ENCODE measurements around the gene IFITM1.
"Not testable (repeated sequence)": the region's sequence is repeated elsewhere in the genome, so short reads cannot be mapped to it uniquely, and the experiment has no call there.

Gene IFITM1

DNA sequence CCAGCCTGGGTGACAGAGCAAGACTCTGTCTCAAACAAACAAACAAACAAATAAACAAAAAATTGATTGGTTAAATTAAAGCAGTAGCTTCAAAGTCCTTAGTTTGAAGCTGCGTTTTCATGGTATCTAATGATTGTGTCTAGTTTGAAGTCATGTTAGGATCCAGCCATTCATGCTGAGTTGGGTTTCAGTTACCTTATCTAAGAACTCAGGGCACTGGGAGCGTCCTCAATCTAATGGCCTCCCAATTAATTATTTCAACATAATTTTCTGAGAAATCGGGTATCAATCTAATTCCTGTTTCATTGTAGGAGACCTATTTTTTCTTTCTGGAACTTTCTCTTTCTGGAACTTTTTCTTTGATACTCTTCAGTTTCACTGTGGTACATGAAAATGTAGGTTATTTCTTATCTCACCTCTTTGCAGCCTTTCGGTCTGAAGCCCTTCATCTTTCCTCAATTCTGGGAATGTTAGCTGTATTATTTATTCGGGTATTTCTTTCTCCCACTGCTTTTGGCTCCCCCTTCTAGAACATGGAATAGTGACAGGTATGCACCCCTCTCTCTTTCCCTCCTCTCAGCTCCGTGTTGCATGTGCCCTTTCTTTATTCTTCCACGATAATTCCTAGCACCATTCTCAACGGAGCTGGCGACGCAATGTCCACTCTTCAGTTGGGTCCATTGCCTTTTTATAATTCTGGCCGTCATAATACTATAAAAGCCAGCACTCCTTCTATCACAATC, 31.2 kb downstream of the IFITM1 start:
- no peak for DNase-seq (ENCODE audit: low read depth)

DNA sequence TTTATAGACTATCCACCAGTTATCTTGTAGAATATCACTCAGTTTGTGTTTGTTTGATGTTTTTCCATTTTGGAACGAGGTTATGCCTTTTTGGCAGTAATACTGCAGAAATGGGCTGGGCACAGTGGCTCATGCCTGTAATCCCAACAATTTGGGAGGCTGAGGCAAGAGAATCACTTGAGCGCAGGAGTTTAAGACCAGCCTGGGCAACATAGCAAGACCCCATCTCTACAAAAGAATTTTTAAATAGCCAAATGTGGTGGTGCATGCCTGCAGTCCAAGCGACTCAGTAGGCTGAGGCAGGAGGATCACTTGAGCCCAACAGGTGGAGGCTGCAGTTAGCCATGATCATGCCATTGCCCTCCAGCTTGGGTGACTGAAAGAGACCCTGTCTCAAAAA, 32.7 kb downstream of the IFITM1 start:
- no peak for DNase-seq (ENCODE audit: low read depth)

DNA sequence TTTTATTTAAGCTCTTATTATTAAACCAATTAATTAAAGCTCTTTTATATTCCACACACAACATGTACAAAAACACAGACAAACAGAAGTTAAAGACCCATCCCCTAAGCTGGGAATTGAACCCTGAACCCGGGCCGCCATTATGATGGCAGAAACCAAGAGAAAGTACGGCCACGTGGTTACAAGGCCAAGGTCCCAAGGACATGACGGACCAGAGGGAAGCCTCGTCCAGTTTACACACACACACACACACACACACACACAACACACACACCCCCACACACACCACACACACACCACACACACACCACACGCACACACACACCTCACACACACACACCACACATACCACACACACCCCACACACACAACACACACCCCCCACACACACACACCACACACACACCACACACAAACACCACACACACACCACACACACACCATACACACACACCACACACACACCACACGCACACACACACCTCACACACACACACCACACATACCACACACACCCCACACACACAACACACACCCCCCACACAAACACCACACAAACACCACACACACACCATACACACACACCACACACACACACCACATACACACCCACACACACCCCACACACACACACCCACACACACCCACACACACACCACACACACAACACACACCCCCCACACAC, 35.6 kb downstream of the IFITM1 start:
- DNase-seq (ENCODE audit: low read depth), result not testable (repeated sequence)

DNA sequence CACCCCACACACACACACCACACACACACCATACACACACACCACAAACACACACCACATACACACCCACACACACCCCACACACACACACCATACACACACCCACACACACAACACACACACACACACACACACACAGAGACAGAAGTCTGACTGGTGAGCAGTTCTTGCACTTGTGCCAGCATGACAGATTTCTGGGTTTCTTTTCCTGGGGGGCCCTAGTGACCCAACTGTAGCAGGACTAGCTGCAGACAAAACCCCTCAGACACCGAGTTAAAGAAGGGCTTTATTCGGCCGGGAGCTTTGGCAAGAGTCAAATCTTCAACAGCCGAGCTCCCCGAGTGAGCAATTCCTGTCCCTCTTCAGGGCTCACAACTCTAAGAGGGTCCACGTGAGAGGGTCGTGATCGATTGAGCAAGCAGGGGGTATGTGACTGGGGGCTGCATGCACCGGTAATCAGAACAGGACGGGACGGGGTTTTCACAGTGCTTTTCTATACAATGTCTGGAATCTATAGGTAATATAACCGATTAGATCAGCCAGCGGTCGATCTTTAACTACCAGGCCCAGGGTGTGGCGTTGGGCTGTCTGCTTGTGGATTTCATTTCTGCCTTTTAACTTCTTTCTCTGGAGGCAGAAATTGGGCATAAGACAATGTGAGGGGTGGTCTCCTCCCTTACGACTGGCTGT, 36.3 kb downstream of the IFITM1 start:
- not testable (repeated sequence) for DNase-seq (ENCODE audit: low read depth)

DNA sequence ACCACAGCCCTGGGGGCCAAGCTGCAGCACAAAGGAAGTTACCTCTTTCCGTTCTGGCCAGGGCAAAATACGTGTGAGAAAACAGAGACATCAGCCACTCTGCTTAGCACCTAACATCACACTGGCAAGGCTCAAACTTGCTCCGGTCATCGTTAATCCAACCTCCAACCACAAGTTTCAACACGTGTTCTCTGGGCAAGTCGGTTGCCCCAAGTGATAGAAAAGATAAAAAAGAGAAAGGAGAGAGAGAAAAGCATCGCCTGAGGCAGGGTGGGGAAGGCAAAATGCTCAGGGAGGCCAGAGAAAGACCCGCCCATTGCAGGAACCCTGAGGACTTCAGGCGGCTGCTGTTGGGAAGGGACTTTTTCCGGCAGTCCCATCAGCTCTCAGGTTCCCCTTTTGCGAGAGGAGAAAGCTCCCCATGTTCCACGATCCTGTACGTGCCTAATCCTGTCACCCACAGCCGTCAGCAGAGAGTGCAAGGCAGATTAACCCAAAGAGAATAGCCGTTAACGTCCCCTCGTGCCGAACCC, 36.9 kb downstream of the IFITM1 start:
- DNase-seq (ENCODE audit: low read depth), result no peak

DNA sequence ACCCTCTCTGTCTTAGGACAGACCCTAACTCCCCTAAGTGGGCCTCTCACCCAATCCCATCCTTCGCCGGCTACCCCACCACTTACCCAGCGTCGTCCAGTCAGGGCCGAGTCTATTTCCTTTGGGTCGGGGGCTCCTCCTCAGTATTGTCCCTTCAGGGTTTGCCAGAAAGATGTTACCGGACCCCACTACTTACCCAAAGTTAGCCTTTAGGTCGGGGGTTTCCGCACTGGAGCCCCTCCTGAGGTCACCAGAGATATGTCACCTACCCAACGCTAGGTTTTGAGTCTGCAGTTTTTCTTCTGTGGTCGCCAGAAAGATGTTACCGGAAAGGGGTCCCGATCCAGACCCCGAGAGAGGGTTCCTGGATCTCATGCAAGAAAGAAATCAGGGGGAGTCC, 37.6 kb downstream of the IFITM1 start:
- DNase-seq (ENCODE audit: low read depth), result no peak

DNA sequence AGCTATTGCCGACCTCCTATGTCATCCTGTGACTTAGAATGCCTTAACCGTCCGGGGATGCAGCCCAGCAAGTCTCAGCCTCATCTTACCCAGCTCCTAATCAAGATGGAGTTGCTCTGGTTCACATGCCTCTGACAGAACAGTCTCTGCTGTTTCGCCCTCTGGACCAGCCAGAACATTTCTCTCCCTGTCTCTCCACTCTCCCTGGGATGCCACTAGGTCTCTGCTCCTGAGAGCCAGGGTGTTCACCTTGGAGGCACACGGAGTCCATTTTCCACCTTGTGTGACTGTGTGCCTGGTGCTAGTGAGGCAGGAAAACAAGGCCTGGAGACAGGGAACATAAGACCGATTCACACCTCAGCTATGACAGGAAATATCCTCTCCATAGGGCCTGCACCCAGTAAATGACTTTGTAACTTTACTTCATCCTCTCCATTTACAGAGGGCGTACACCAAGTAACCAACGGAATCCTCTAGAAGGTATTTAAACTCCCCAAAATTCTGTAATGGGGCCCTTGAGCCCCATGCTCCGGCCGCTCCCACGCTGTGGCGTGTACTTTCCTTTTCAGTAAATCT, 38.7 kb downstream of the IFITM1 start:
- DNase-seq (ENCODE audit: low read depth), result no peak

DNA sequence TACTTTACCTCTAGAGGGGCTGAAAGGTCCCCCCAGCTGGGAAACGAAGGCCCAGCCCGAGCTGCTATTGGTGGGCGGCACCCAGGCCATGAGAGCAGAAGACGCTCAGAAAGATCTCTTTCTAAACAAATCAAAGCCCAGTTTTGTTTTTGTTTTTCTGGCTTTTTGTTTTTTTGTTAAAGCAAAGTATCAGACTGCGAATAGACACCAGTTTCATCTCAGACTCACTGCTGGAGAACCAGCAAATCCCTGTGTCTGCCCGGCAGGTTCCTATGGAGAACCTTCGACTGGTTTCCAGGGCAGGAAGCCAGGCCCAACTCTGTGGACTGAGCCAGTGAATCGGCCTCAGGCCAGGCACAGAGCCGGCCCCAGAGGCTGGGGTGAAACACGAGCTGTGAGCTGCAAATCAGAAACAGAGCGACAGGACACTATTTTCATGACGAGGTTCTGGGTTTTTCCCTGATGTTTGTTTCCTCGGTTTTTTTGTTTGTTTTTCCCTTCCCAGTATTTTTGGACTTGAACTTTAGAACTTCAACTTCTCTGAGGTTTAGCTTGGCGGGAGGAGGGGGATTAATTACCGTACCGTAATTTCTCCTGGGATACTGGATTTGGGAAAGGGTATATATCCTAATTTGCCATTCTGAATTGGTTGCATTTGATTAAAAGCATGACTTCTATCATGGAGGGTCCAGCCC, 39.5 kb downstream of the IFITM1 start:
- no peak for DNase-seq (ENCODE audit: low read depth)

DNA sequence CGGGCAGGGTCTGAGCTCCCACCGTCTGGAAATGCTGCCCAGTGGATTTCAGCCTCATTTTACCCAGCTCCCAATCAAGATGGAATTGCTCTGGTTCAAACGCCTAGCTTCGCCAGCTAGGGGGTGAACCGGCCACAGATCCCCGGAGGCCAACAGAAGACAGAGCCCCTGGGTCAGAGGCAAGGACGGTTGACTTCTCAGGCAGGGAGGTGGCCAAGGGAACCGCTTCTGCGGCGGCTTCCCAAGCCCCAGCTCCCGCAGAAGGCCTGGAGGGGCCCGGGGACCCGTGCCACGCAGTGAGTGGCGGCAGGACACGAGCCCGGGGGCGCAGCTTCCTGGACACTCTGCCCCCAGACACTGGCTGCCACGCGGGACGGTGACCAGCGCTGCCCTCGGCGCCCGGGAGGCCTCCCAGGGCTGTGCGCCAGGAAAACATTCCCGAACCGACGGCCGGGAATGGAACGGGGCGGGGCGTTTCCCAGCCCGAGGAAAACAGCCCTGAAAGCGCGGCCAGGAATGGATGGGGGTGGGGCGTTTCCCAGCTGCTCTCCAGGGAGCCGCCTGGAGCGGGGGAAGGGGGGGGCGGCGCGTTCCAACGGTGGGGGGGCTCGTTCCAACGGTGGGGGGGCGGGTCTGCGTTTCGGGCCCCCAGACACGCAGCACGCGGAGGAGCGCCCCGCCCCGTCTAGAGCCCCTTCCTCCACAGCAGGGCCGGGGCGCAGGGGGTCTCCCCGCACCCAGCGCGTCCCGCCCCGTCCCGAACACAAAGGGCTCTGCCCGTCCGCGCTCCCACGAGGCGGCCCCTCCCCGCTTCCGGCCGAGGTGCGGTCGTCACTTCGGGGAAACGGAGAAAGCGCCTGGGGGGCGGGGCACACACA, 42.0 kb downstream of the IFITM1 start:
- DNase-seq (ENCODE audit: low read depth), result peak; percentile 77

DNA sequence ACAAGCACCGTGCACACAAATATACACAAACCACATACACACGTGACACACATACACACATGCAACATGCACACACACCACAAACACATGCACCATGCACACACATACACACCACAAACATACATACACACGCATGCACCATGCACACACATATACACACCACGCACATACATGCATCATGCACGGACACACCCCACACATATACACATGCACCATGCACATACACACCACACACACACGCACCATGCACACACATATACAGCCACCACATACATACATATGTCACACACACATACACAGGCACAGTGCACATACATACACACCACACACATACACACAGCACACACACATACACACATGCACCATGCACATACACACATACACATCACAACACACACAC, 42.8 kb downstream of the IFITM1 start:
- DNase-seq (ENCODE audit: low read depth), result no peak

DNA sequence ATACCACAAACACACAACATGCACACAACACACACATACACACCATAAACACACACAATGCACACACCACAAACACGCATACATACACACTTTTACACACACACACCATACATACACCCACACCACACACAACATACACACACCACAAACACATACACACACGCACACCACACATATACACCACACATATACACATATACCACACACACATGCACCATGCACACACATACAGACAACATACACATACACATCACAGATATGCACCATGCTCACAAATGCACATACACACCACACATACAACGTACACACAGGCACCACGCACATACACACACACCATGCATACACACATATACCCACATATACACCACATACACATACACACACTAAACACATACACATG, 43.7 kb downstream of the IFITM1 start:
- DNase-seq (ENCODE audit: low read depth), result no peak

DNA sequence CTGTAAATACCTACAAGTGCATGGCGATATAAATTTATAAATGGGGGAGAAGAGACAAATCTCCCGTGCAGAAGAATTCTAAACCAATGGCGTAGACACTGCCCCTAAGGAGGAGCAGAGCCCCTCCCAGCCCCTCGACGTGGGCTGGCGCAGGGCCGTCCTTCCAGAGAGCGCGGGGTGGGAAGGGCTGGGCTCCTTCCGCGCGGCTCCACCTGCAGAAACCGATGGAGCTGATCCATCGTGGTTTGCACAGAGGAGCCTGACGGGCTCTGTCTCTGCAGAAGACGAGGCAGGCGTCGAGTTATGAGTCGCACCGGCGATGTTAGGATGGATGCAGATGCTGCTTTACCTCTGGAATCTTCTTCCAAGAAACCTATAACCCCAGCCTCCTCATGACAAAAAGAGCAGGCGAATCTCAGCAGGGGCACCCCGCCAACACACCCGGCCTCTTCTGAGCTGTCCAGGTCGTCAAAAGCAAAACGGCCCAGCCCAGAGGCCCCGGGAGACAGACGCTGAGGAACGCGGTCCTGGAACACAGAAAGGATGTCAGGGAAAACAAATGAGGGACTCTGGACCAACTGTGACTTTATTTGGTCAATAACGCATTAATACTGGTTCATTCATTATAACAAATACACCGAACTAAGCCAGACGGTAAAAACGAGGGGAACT, 44.4 kb downstream of the IFITM1 start:
- no peak for DNase-seq (ENCODE audit: low read depth)

DNA sequence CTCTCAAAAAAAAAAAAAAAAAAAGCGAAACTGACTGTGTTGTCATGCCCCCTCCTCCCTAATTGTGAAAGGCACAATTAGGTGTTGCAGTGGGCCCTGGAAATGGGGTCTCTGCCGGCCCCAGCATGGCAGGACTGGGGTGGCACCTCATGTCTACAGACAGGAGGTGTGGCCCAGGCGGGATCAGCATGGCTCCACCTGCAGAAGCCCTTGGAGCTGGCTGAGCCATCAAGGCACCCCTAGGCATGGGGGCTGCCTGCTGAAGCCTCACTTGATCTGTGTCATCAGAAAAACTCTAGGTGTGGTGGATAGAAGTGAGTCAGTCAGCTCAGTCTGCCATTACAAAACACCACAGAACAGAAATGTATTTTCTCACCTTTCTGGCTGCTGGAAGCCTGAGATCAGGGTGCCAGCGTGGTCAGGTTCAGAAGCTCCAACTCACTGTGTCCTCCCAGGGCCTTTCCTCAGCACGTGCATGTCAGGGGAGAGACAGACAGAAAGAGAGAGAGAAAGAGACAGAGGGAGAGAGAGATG, 45.4 kb downstream of the IFITM1 start:
- peak; percentile 23 for DNase-seq (ENCODE audit: low read depth)

DNA sequence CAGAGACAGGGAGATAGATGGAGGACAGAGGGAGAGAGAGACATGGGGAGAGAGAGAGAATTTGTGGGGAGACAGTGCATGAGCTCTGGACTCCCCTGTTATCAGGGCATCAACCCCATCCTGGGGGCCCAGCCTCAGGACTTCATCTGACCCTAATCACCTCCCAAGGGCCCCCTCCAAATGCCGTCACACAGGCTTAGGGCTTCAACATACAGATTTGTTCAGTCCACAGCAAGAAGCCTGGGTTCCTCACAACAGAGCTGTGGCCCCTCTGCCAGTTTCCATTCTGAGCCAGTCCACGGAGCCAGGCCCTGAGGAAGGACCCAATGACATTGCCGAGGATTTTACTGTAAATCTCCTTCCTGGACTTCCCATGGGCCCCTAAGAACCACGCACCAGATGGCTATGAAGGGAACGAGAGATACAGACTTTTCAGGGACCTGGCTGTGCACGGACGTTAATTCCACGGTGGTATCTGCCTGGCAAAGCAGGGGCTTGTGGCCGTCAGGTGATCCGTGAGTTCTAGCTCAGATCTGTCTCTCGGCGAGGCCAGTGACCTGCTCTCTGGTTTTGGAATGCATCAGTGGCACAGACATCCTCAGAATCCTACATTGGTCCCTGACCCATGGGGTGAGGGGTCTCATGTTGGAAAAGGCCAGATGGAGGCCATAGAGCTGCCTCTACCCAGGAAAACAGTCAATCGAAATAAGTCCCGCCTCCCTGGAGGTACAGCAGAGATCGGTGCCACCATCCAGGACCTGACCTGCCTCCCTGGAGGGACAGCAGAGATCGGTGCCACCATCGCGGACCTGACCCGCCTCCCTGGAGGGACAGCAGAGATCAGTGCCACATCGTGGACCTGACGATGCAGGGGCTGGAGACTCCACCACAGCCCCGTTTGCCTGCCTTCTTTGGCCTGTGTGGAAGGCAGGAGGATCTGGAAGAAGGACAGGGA, 46.8 kb downstream of the IFITM1 start:
- DNase-seq (ENCODE audit: low read depth), result no peak

DNA sequence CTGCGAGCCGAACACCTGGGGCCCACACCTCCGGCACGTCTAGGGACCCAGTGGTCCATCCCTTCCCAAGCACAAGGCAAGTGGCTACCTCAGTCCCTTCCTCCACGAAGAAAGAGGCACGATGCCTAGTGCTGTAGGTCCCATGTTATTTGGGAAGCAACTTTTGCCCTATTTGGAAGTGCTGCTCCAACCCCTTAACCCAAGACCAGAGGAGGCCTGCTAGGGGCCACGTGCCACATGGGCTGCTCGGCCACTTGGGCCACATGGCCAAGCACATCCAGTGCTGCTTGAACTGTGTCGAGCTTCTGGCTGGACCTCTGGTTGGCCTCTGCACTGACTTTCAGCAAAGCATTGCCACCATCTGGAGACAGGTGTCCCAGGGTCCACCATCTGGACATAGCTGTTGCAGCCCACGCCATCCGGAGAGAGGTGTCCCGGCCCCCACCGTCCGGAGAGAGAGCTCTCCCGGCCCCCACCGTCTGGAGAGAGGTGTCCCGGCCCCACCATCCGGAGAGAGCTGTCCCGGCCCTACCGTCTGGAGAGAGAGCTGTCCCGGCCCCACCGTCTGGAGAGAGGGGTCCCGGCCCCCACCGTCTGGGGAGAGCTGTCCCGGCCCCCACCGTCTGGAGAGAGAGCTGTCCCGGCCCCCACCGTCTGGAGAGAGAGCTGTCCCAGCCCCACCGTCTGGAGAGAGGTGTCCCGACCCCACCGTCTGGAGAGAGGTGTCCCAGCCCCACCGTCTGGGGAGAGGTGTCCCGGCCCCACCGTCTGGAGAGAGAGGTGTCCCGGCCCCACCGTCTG, 49.0 kb downstream of the IFITM1 start:
- DNase-seq (ENCODE audit: low read depth), result no peak

DNA sequence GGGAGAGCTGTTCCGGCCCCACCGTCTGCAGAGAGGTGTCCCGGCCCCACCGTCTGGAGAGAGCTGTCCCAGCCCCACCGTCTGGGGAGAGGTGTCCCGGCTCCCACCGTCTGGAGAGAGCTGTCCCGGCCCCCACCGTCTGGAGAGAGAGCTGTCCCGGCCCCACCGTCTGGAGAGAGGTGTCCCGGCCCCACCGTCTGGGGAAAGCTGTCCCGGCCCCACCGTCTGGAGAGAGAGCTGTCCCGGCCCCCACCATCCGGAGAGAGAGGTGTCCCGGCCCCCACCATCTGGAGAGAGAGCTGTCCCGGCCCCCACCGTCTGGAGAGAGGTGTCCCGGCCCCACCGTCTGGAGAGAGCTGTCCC, 49.6 kb downstream of the IFITM1 start:
- DNase-seq (ENCODE audit: low read depth), result not testable (repeated sequence)

DNA sequence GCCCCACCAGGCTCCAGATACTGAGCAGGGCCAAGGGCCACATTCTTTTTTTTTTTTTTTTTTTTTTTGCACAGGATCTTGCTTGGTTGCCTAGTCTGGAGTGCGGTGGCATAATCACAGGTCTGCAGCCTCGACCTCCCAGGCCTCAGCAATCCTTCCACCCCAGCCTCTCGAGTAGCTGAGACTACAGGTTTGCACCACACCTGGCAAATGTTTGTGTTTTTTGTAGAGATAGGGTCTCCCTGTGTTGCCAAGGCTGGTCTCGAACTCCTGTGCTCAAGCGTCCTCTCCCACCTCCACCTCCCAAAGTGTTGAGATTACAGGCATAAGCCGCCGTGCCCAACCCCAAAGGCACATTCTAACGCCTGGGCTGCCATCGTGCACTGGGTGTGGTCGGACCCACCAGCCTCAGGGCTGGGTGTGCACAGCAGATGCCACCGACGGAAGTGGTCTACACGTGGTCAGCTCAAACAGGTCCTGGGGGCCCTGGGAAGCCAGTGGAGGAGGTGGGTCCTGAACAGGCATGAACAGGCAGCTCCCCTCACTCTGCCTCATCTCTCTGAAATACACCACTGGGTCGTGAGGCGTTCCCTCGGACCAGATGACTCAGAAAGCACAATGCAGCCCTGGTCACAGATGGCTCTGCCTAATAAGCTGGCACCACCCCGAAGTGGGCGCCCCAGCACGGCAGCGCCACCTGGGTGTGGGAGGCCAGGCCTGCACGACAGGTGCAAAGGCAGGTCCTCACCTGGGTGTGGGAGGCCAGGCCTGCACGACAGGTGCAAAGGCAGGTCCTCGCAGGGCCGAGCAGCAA, 50.3 kb downstream of the IFITM1 start:
- peak; percentile 27 for DNase-seq (ENCODE audit: low read depth)
